ENCODE results near the gene NFX1.
A peak's percentile ranks its signal among the peaks of the same experiment; 100 is the strongest.

Gene NFX1
- 57.8 to 86.2 (median 62.8) reads per million in 3 donors for total RNA-seq

DNA sequence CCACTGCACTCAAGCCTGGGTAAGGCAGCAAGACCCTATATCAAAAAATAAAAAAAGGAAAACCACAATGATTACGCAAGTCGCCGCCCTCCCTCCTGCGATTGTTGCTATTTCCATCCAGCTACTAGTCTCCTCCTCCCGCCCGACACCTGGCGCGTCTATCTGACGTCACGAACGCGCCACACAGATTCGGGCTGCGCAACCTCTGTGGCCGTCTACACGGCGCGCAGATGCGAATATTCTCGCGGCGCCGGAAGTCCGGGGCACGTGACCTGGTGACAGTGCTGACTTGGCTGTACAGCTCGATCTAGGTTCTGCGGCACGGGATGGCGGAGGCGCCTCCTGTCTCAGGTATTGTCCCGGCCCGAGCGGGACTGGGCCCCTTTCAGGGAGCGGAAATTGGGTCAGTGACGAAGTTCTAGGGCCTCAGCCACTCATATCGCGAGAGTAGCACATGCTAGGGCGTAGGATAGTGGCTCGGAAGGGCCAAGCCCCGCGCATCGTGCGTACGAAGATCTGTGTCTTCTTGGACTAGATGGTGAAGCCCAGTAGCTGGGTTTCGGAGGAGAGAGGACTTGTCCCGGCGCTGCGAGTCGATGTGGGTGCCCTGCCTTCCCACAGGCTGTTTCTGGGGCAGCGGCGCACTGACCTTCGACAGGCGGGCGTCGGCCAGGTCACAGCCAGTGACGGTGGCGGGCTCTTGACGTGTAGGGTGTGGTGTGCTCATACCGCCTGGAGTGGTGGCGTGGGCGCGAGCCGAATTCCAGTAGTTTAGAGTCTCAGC, at the start of gene NFX1:
NFX1 (plus strand) TSS at position 270 of the 784 bp plus-strand sequence; CDS start at position 327, 57 bp downstream.
- Histone ChIP-seq H3K36me3 (ENCODE audit: control insufficient read depth, insufficient read depth, low read length) (peaks cover 9% of the 10 kb centered on the region), H3K4me1 (ENCODE audit: control insufficient read depth, insufficient read depth, low read length, poor library complexity, severe bottlenecking) (peaks cover 8% of the 10 kb centered on the region), H3K27me3 (replicated peaks; ENCODE audit: control insufficient read depth, insufficient read depth, low read length, poor library complexity, severe bottlenecking) (no peaks in the 10 kb centered on the region), H3K4me3 (ENCODE audit: insufficient read depth, low read depth, low read length, poor library complexity, severe bottlenecking) (peak within 1 kb of the TSS; percentile 51), H3K27ac (ENCODE audit: insufficient read depth, low read length, poor library complexity, severe bottlenecking) (peak within 1 kb of the TSS; percentile 96), H3K9me3 (ENCODE audit: control insufficient read depth, low read length) (no peaks in the 10 kb centered on the region)
- peak; percentile 98 to 99 (median 99) for DNase-seq

GRCh38 chr9:33241298-33241697, 49.0 kb upstream of the NFX1 start:
- Histone ChIP-seq H3K36me3 (ENCODE audit: control insufficient read depth, insufficient read depth, low read length) (no peaks in the 10 kb centered on the region), H3K4me3 (ENCODE audit: insufficient read depth, low read depth, low read length, poor library complexity, severe bottlenecking) (no peak overlapping the region), H3K27ac (ENCODE audit: insufficient read depth, low read length, poor library complexity, severe bottlenecking) (no peak overlapping the region), H3K9me3 (ENCODE audit: control insufficient read depth, low read length) (no peaks in the 10 kb centered on the region), H3K27me3 (replicated peaks; ENCODE audit: control insufficient read depth, insufficient read depth, low read length, poor library complexity, severe bottlenecking) (no peaks in the 10 kb centered on the region), H3K4me1 (ENCODE audit: control insufficient read depth, insufficient read depth, low read length, poor library complexity, severe bottlenecking) (no peaks in the 10 kb centered on the region)
- no peak for DNase-seq

DNA sequence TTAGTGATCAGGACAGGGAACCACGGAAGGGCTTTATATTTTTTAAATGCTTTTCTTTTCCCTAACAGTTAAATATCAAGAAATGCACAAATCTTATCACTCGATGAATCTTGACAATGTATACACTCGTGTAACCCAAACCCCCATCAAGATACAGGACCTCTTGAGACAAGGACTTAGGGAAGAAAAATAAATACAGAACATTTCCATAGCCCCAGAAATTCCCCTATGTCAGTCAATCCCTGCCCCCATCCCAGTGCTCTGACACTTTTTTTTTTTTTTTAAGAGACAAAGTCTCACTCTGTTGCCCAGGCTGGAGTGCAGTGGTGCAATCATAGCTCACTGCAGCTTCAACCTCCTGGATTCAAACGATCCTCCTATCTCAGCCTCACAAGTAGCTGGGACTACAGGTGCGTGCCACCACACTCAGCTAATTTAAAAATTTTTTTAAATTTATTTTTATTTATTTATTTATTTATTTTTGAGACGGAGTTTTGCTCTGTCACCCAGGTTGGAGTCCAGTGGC, 47.6 kb upstream of the NFX1 start:
- DNase-seq = no peak
- Histone ChIP-seq H3K27ac (ENCODE audit: insufficient read depth, low read length, poor library complexity, severe bottlenecking) (no peak overlapping the region), H3K4me1 (ENCODE audit: control insufficient read depth, insufficient read depth, low read length, poor library complexity, severe bottlenecking) (no peaks in the 10 kb centered on the region), H3K9me3 (ENCODE audit: control insufficient read depth, low read length) (no peaks in the 10 kb centered on the region), H3K36me3 (ENCODE audit: control insufficient read depth, insufficient read depth, low read length) (no peaks in the 10 kb centered on the region), H3K27me3 (replicated peaks; ENCODE audit: control insufficient read depth, insufficient read depth, low read length, poor library complexity, severe bottlenecking) (no peaks in the 10 kb centered on the region), H3K4me3 (ENCODE audit: insufficient read depth, low read depth, low read length, poor library complexity, severe bottlenecking) (no peak overlapping the region)

GRCh38 chr9:33244137-33244784, 46.1 kb upstream of the NFX1 start:
- Histone ChIP-seq H3K36me3 (ENCODE audit: control insufficient read depth, insufficient read depth, low read length) (no peaks in the 10 kb centered on the region), H3K9me3 (ENCODE audit: control insufficient read depth, low read length) (no peaks in the 10 kb centered on the region), H3K4me1 (ENCODE audit: control insufficient read depth, insufficient read depth, low read length, poor library complexity, severe bottlenecking) (no peaks in the 10 kb centered on the region), H3K27ac (ENCODE audit: insufficient read depth, low read length, poor library complexity, severe bottlenecking) (no peak overlapping the region), H3K27me3 (replicated peaks; ENCODE audit: control insufficient read depth, insufficient read depth, low read length, poor library complexity, severe bottlenecking) (no peaks in the 10 kb centered on the region), H3K4me3 (ENCODE audit: insufficient read depth, low read depth, low read length, poor library complexity, severe bottlenecking) (no peak overlapping the region)
- no peak for DNase-seq

- Histone ChIP-seq H3K27ac (ENCODE audit: insufficient read depth, low read length, poor library complexity, severe bottlenecking) (no peak overlapping the region), H3K36me3 (ENCODE audit: control insufficient read depth, insufficient read depth, low read length) (no peaks in the 10 kb centered on the region)
- DNase-seq = no peak
Measured at GRCh38 chr9:33245341-33245740, 45.0 kb upstream of the NFX1 start.

GRCh38 chr9:33246269-33246860, 44.0 kb upstream of the NFX1 start:
- Histone ChIP-seq H3K36me3 (ENCODE audit: control insufficient read depth, insufficient read depth, low read length) (no peaks in the 10 kb centered on the region), H3K27me3 (replicated peaks; ENCODE audit: control insufficient read depth, insufficient read depth, low read length, poor library complexity, severe bottlenecking) (no peaks in the 10 kb centered on the region)

More at GRCh38 chr9:33245341-33245740, 45.0 kb upstream of the NFX1 start:
- H3K4me1 ChIP-seq (ENCODE audit: control insufficient read depth, insufficient read depth, low read length, poor library complexity, severe bottlenecking) = no peaks in the 10 kb centered on the region
- no peaks in the 10 kb centered on the region for H3K27me3 ChIP-seq (replicated peaks; ENCODE audit: control insufficient read depth, insufficient read depth, low read length, poor library complexity, severe bottlenecking)
- no peaks in the 10 kb centered on the region for H3K9me3 ChIP-seq (ENCODE audit: control insufficient read depth, low read length)
- H3K4me3 ChIP-seq (ENCODE audit: insufficient read depth, low read depth, low read length, poor library complexity, severe bottlenecking) = no peak overlapping the region

DNA sequence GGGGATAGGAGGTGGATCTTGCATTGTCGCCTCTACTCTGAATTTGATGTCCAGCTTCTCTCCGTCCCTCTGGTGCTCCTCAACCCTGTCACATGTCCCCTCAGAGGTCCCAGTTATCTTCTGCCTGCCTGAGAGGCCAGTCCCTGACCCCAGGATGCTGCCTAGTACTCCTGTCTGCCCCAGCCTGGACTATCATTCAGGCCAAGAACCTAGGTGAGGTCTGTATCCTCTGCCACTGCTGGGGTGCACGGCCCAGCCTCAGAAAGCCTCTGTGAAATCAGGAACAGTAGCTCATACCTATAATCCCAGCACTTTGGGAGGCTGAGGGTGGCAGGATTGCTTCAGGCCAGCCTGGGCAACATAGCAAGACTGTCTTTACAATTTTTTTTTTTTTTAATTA, 41.7 kb upstream of the NFX1 start:
- no peak overlapping the region for H3K27ac ChIP-seq (ENCODE audit: insufficient read depth, low read length, poor library complexity, severe bottlenecking)
- no peak overlapping the region for H3K4me3 ChIP-seq (ENCODE audit: insufficient read depth, low read depth, low read length, poor library complexity, severe bottlenecking)
- peaks cover 10% of the 10 kb centered on the region for H3K36me3 ChIP-seq (ENCODE audit: control insufficient read depth, insufficient read depth, low read length)
- no peaks in the 10 kb centered on the region for H3K27me3 ChIP-seq (replicated peaks; ENCODE audit: control insufficient read depth, insufficient read depth, low read length, poor library complexity, severe bottlenecking)
- H3K9me3 ChIP-seq (ENCODE audit: control insufficient read depth, low read length) = no peaks in the 10 kb centered on the region
- no peak for DNase-seq
- no peaks in the 10 kb centered on the region for H3K4me1 ChIP-seq (ENCODE audit: control insufficient read depth, insufficient read depth, low read length, poor library complexity, severe bottlenecking)

More at GRCh38 chr9:33246269-33246860, 44.0 kb upstream of the NFX1 start:
- DNase-seq = no peak
- H3K4me3 ChIP-seq (ENCODE audit: insufficient read depth, low read depth, low read length, poor library complexity, severe bottlenecking) = no peak overlapping the region
- no peak overlapping the region for H3K27ac ChIP-seq (ENCODE audit: insufficient read depth, low read length, poor library complexity, severe bottlenecking)
- no peaks in the 10 kb centered on the region for H3K4me1 ChIP-seq (ENCODE audit: control insufficient read depth, insufficient read depth, low read length, poor library complexity, severe bottlenecking)
- H3K9me3 ChIP-seq (ENCODE audit: control insufficient read depth, low read length) = no peaks in the 10 kb centered on the region

DNA sequence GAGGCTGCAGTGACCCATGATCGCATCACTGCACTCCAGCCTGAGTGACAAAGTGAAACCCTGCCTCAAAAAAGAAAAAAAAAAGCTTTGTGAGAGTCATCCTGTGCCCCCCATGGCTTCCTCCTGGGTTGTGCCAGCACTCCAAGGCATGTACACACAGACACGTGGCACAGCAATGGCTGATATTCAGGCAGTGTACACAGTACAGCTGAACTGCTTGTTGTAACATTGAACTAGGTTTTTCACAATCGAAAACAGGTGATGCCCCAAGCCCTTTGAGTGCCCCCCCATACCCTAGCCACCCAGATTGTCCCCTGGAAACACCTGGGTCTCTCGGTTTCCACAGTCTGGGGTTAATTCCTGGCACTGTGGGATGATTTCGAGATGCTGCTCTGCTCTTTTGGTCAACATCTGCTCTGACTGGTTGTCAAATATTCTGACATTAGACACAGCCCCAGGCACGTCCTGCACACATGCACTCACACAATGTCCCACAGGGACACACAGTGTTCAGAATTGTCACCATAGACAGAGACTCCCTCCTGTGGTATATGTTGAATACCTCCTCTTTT, 41.1 kb upstream of the NFX1 start:
- no peak for DNase-seq
- peaks cover 12% of the 10 kb centered on the region for H3K36me3 ChIP-seq (ENCODE audit: control insufficient read depth, insufficient read depth, low read length)
- no peaks in the 10 kb centered on the region for H3K9me3 ChIP-seq (ENCODE audit: control insufficient read depth, low read length)
- H3K27ac ChIP-seq (ENCODE audit: insufficient read depth, low read length, poor library complexity, severe bottlenecking) = no peak overlapping the region
- H3K4me3 ChIP-seq (ENCODE audit: insufficient read depth, low read depth, low read length, poor library complexity, severe bottlenecking) = no peak overlapping the region
- no peaks in the 10 kb centered on the region for H3K4me1 ChIP-seq (ENCODE audit: control insufficient read depth, insufficient read depth, low read length, poor library complexity, severe bottlenecking)
- H3K27me3 ChIP-seq (replicated peaks; ENCODE audit: control insufficient read depth, insufficient read depth, low read length, poor library complexity, severe bottlenecking) = no peaks in the 10 kb centered on the region

DNA sequence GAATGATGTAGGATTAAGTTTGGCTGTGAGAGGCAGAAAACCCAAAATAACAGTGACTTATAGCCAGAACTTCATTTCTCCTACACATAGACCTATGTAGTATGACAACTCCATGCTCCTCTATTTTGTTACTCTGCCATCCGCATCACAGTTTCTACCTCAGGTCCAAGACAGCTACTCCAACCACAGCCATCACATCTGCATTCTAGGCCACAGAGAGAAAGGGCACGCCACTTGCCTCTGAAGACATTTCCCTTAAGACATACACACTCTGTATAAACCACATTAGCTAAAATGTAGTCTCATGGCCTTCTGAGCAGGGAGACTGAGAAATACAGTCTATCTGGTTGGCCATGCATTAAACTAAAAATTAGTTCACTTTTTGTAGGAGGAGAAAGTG, 40.3 kb upstream of the NFX1 start:
- H3K27me3 ChIP-seq (replicated peaks; ENCODE audit: control insufficient read depth, insufficient read depth, low read length, poor library complexity, severe bottlenecking) = no peaks in the 10 kb centered on the region
- DNase-seq = no peak
- no peak overlapping the region for H3K4me3 ChIP-seq (ENCODE audit: insufficient read depth, low read depth, low read length, poor library complexity, severe bottlenecking)
- H3K4me1 ChIP-seq (ENCODE audit: control insufficient read depth, insufficient read depth, low read length, poor library complexity, severe bottlenecking) = no peaks in the 10 kb centered on the region
- H3K36me3 ChIP-seq (ENCODE audit: control insufficient read depth, insufficient read depth, low read length) = peaks cover 21% of the 10 kb centered on the region
- H3K27ac ChIP-seq (ENCODE audit: insufficient read depth, low read length, poor library complexity, severe bottlenecking) = no peak overlapping the region
- H3K9me3 ChIP-seq (ENCODE audit: control insufficient read depth, low read length) = no peaks in the 10 kb centered on the region

All from effector memory CD4-positive, alpha-beta T cell (primary cell).